SK-N-SH (cell line): ENCODE measurements around the gene IFT74. TPM values are rescaled to one million over a fixed set of nuclear protein-coding genes. Genes with fewer than 3 reads are reported as not detected.
A peak's percentile ranks its signal among the peaks of the same experiment; 100 is the strongest.

ENCODE experiments used
- CTCF ChIA-PET: fragments of 300-600, 350-600 bp; formaldehyde crosslinking; extraction: SDS; loops from one replicate; lab custom pipeline; 2021; lab: Yijun Ruan, JAX
- POLR2A ChIA-PET: fragments of 350-600 bp; sonication (Branson Sonifier 250); formaldehyde crosslinking; extraction: SDS; loops from one replicate; lab custom pipeline; 2020; ENCODE audit warnings: antibody characterized with exemption, inconsistent platforms; lab: Yijun Ruan, JAX
- DNase-seq: peaks from one replicate; pipeline ENCODE4 v3.0.0; 2012
- H2AFZ ChIP-seq: fragments of 200-600 bp; sonication (generic); 2 replicates; pipeline ENCODE4 v1.8.1; 2016; ENCODE audit warnings: antibody characterized with exemption, mild to moderate bottlenecking, low read depth
- H3F3A ChIP-seq: fragments of 200-600 bp; sonication (generic); replicated peaks from 2 replicates; pipeline ENCODE3; 2016; ENCODE audit warnings: antibody characterized with exemption, mild to moderate bottlenecking; ENCODE audit not compliant: insufficient read depth
- H3K27ac ChIP-seq, 2 experiments: fragments of 200-500 bp in 1 of 2; fragments of 200-600 bp in 1 of 2; sonication (Bioruptor generic) in 1 of 2; sonication (generic), shearing (Covaris generic) in 1 of 2; 2 replicates each; pipeline versions ENCODE4 v1.5.1 to v1.6.1; 2014 to 2016; ENCODE audit warnings: low read depth in 2 of 2, inconsistent platforms in 1 of 2, low read length in 1 of 2, mild to moderate bottlenecking in 1 of 2, mixed read lengths in 1 of 2
- H3K27me3 ChIP-seq: fragments of 200-600 bp; sonication (generic), shearing (Covaris generic); 2 replicates; pipeline ENCODE4 v1.6.1; 2016; ENCODE audit warnings: mixed run types; ENCODE audit not compliant: insufficient read depth
- H3K36me3 ChIP-seq, 2 experiments: fragments of 200-500 bp in 1 of 2; fragments of 200-600 bp in 1 of 2; sonication (Bioruptor generic) in 1 of 2; sonication (generic) in 1 of 2; replicated peaks in 1 of 2; 2 replicates each; pipeline versions ENCODE3 to v1.5.1; 2014 to 2016; ENCODE audit warnings: low read length in 1 of 2, mild to moderate bottlenecking in 1 of 2; ENCODE audit not compliant: insufficient read depth in 2 of 2, control insufficient read depth in 1 of 2
- H3K4me1 ChIP-seq, 2 experiments: fragments of 200-500 bp in 1 of 2; fragments of 200-600 bp in 1 of 2; sonication (Bioruptor generic) in 1 of 2; sonication (generic), shearing (Covaris generic) in 1 of 2; 2 replicates each; pipeline versions ENCODE4 v1.5.1 to v1.6.1; 2014 to 2016; ENCODE audit warnings: low read depth in 1 of 2, low read length in 1 of 2, mixed run types in 1 of 2; ENCODE audit not compliant: insufficient read depth in 2 of 2, control insufficient read depth in 1 of 2
- H3K4me2 ChIP-seq: fragments of 200-600 bp; sonication (generic), shearing (Covaris generic); 2 replicates; pipeline ENCODE4 v1.6.1; 2017; ENCODE audit warnings: mixed run types
- H3K4me3 ChIP-seq, 2 experiments: fragments of 200-500 bp in 1 of 2; fragments of 200-600 bp in 1 of 2; sonication (Bioruptor generic) in 1 of 2; sonication (generic), shearing (Covaris generic) in 1 of 2; 2 replicates each; pipeline versions ENCODE4 v1.5.1 to v1.8.1; 2014 to 2016; ENCODE audit warnings: low read depth in 2 of 2, inconsistent platforms in 1 of 2, low read length in 1 of 2, mild to moderate bottlenecking in 1 of 2, mixed read lengths in 1 of 2, moderate library complexity in 1 of 2
- H3K79me2 ChIP-seq: fragments of 200-600 bp; sonication (generic); 2 replicates; pipeline ENCODE4 v1.8.1; 2017; ENCODE audit warnings: mild to moderate bottlenecking; ENCODE audit not compliant: insufficient read depth
- H3K9ac ChIP-seq: fragments of 200-600 bp; sonication (generic); 2 replicates; pipeline ENCODE4 v1.6.1; 2017; ENCODE audit warnings: mixed run types
- H3K9me2 ChIP-seq: fragments of 200-600 bp; sonication (generic); 2 replicates; pipeline ENCODE4 v1.6.1; 2017; ENCODE audit warnings: mixed run types
- H3K9me3 ChIP-seq: fragments of 200-600 bp; sonication (generic); 2 replicates; pipeline ENCODE4 v1.6.1; 2017; ENCODE audit warnings: mixed run types, mild to moderate bottlenecking, moderate library complexity
- H4K20me1 ChIP-seq: fragments of 200-600 bp; sonication (generic); 2 replicates; pipeline ENCODE4 v1.6.1; 2017; ENCODE audit warnings: mild to moderate bottlenecking, mixed run types; ENCODE audit not compliant: insufficient read depth
- CHD2 ChIP-seq: fragments of 150-350 bp; IDR thresholded peaks from 2 replicates; pipeline ENCODE4 v1.6.1; 2018; ENCODE audit warnings: low read length; ENCODE audit not compliant: partially characterized antibody
- EP300 ChIP-seq, 2 experiments: IDR thresholded peaks; 2 replicates each; pipeline versions ENCODE4 v1.4.0 to v1.6.1; 2012; ENCODE audit warnings: borderline replicate concordance in 1 of 2, low read depth in 1 of 2, low read length in 1 of 2
- FOSL2 ChIP-seq: IDR thresholded peaks from 2 replicates; pipeline ENCODE4 v1.4.0; 2012; ENCODE audit warnings: low read depth, mild to moderate bottlenecking, moderate library complexity, borderline replicate concordance
- FOXJ3 ChIP-seq: sonication (generic); formaldehyde crosslinking; IDR thresholded peaks from 2 replicates; pipeline ENCODE4 v1.5.1; 2020; ENCODE audit warnings: mild to moderate bottlenecking, missing genetic modification reagents
- FOXM1 ChIP-seq: IDR thresholded peaks from 2 replicates; pipeline ENCODE4 v1.4.0; 2012; ENCODE audit warnings: low read depth, mild to moderate bottlenecking
- MEF2A ChIP-seq: IDR thresholded peaks from 2 replicates; pipeline ENCODE4 v1.4.0; 2012; ENCODE audit warnings: low read depth, borderline replicate concordance
- RAD21 ChIP-seq: IDR thresholded peaks from 2 replicates; pipeline ENCODE4 v1.6.1; 2012; ENCODE audit warnings: mild to moderate bottlenecking, low read length
- SMC3 ChIP-seq: IDR thresholded peaks from 2 replicates; pipeline ENCODE4 v1.6.1; 2012; ENCODE audit warnings: low read depth, low read length, improper control_type of control experiment
- TCF12 ChIP-seq: IDR thresholded peaks from 2 replicates; pipeline ENCODE4 v1.4.0; 2012
- WGBS: methylation state at CpG from one replicate; pipeline ENCODE4 v1.1.6; 2017; ENCODE audit warnings: low lambda C conversion rate; 5-methylcytosine and 5-hydroxymethylcytosine counted together
- polyA plus RNA-seq, 3 experiments: library from polyadenylated mRNA; depleted of rRNA; stranded (reverse); fragments of >200 nt; gene quantifications; 2 replicates each; pipeline ENCODE4 v1.2.3, GENCODE V29; 2012
- TF ChIP-seq, protein P1 (sequence below): fragments of 150-350 bp; IDR thresholded peaks from 2 replicates; pipeline ENCODE4 v1.6.1; 2017; ENCODE audit warnings: antibody characterized with exemption, low read length, low read depth, borderline replicate concordance
- TF ChIP-seq, protein P2 (sequence below): fragments of 200-600 bp; sonication (generic); IDR thresholded peaks from 2 replicates; pipeline ENCODE4 v1.6.1; 2017; ENCODE audit warnings: antibody characterized with exemption, mild to moderate bottlenecking, moderate library complexity

The IFT74 gene
- polyA plus RNA-seq, 1 of the 3 experiments (the other 2 are of a cell fraction) = 6.3 TPM

DNA sequence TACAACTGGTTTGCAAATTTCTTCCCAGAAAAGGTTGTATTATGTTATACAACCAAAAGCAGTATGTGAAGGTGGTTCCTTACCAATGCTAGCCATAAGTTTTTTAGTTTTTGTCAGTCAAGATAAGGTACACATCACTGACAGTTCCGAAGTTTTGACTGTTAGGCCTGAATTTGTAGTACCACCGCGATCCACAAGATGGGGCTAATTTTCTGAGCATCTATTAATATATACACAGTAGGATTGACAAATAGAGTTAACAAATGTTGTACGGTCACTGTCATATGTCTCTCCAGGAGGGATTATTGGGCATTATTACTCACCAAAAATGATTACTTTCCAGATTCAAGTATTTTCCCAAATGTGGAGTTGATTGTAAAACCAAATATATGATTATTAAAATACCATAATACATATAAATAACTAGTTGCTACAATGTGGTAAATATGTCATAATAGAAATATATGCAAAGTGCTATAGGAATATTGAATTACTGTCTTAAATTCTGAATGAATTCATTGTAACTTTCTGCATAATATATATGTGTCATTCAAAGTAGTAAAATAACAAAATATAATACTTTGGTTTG lies 77.7 kb downstream of the IFT74 start:
- Histone ChIP-seq H3K9ac (no peak overlapping the region), H3K27me3 (no peaks in the 10 kb centered on the region), H3K27ac (no peak overlapping the region), H4K20me1 (no peaks in the 10 kb centered on the region), H3K4me2 (no peak overlapping the region), H3K36me3 (no peaks in the 10 kb centered on the region), H3F3A (no peaks in the 10 kb centered on the region), H3K79me2 (no peaks in the 10 kb centered on the region), H2AFZ (no peak overlapping the region), H3K4me1 (no peaks in the 10 kb centered on the region), H3K4me3 (no peak overlapping the region; a peak in 1 of 4 replicates), H3K9me3 (no peaks in the 10 kb centered on the region), H3K9me2 (no peaks in the 10 kb centered on the region)
- POLR2A ChIA-PET = no interaction called here
- CTCF ChIA-PET = interaction anchor here (0.9 to 2.8 kb wide), 5 partner anchors 12 to 246 kb away, joined by 3 to 9 read pairs (median 4); no protein-coding TSS in a partner anchor
- 7% methylated on average over 4 of the region's 4 CpGs for WGBS
- TF ChIP-seq RAD21 = peak; percentile 77
- TF ChIP-seq SMC3 = peak; percentile 85
- TF ChIP-seq, protein P1, sequence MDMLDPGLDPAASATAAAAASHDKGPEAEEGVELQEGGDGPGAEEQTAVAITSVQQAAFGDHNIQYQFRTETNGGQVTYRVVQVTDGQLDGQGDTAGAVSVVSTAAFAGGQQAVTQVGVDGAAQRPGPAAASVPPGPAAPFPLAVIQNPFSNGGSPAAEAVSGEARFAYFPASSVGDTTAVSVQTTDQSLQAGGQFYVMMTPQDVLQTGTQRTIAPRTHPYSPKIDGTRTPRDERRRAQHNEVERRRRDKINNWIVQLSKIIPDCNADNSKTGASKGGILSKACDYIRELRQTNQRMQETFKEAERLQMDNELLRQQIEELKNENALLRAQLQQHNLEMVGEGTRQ = no peak
- TF ChIP-seq FOXM1 = no peak
- TF ChIP-seq, protein P2, sequence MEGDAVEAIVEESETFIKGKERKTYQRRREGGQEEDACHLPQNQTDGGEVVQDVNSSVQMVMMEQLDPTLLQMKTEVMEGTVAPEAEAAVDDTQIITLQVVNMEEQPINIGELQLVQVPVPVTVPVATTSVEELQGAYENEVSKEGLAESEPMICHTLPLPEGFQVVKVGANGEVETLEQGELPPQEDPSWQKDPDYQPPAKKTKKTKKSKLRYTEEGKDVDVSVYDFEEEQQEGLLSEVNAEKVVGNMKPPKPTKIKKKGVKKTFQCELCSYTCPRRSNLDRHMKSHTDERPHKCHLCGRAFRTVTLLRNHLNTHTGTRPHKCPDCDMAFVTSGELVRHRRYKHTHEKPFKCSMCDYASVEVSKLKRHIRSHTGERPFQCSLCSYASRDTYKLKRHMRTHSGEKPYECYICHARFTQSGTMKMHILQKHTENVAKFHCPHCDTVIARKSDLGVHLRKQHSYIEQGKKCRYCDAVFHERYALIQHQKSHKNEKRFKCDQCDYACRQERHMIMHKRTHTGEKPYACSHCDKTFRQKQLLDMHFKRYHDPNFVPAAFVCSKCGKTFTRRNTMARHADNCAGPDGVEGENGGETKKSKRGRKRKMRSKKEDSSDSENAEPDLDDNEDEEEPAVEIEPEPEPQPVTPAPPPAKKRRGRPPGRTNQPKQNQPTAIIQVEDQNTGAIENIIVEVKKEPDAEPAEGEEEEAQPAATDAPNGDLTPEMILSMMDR = peak; percentile 90
- peak; percentile 51 for DNase-seq

DNA sequence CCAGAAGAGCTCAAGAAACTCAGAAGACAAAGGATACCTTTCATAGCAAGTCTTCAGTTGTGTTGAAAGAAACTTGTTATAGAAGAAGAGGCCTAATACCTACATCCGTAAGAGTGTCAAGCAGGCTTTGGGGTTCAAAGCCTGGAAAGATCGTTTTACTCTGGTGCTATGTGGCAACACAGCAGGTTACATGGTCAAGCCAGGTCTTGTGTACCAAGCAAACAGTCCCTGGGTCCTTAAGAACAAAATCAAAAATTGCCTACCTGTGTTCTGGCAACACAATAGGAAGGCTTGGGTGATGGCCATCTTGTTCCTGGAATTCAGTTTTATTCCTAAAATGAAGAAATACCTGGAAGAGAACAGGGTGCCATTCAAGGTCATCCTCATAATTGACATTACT lies 81.3 kb downstream of the IFT74 start:
- WGBS = 100% methylated on average over 2 of the region's 2 CpGs
- POLR2A ChIA-PET = no interaction called here
- H3K27me3 ChIP-seq = no peaks in the 10 kb centered on the region

DNA sequence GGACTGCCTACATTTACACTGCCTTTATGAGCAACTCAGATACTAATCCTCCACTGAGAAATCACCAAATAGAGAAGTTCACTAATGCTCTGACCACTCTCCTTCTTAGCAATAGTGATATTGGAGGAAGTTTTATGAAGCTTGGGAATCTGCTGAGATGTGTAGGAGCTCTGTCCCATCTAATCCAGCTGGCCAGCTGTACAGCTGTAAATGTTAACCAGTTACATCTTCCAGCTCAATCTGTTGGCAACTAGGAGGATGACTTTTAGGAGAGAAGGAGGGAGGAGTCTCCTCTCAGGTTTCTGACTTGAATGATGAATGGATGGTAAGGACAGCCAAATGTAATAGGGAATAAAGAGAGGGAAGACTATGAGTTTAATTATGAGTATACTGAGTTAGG lies 85.5 kb downstream of the IFT74 start:
- H3K27me3 ChIP-seq = no peaks in the 10 kb centered on the region
- peaks cover 8 to 11% of the 10 kb centered on the region in 2 experiments for H3K36me3 ChIP-seq
- ChIA-PET POLR2A (no interaction called here), CTCF (no interaction called here)
- no peaks in the 10 kb centered on the region for H4K20me1 ChIP-seq
- no peaks in the 10 kb centered on the region for H3K79me2 ChIP-seq
- no peaks in the 10 kb centered on the region for H3F3A ChIP-seq
- no peak for TF ChIP-seq MEF2A
- no peaks in the 10 kb centered on the region for H3K4me1 ChIP-seq
- no peak for DNase-seq
- no peak overlapping the region for H3K9ac ChIP-seq
- H3K9me2 ChIP-seq = no peaks in the 10 kb centered on the region
- H3K4me2 ChIP-seq = no peak overlapping the region
- H3K4me3 ChIP-seq = no peak overlapping the region
- H3K9me3 ChIP-seq = no peaks in the 10 kb centered on the region
- H2AFZ ChIP-seq = no peak overlapping the region
- H3K27ac ChIP-seq = no peak overlapping the region

More for the DNA sequence above, 81.3 kb downstream of the IFT74 start:
- Histone ChIP-seq H3K4me1 (no peaks in the 10 kb centered on the region), H2AFZ (no peak overlapping the region), H3K9ac (no peak overlapping the region), H3K4me2 (no peak overlapping the region), H3K27ac (no peak overlapping the region), H3K36me3 (no peaks in the 10 kb centered on the region), H3K9me3 (no peaks in the 10 kb centered on the region), H3K79me2 (no peaks in the 10 kb centered on the region), H3K4me3 (no peak overlapping the region), H3F3A (no peaks in the 10 kb centered on the region), H4K20me1 (no peaks in the 10 kb centered on the region), H3K9me2 (no peaks in the 10 kb centered on the region)
- TF ChIP-seq FOSL2 (no peak), CHD2 (no peak), RAD21 (no peak), FOXJ3 (CRISPR knock-in tag) (no peak), TCF12 (no peak), EP300 (IDR thresholded peaks at IDR 0.05; ENCODE audit: borderline replicate concordance in 1 of 2, low read depth in 1 of 2, low read length in 1 of 2) (no peak)
- CTCF ChIA-PET = interaction anchor here (1.3 to 1.4 kb wide), 2 partner anchors 14 to 126 kb away, joined by 3 read pairs; no protein-coding TSS in a partner anchor
- DNase-seq = no peak
